Tibial nerve (tissue), 4 donors: Measurements from ENCODE around the gene VPS72.

Source experiments
- CTCF ChIP-seq, 5 experiments: fragments of 200-600 bp in 3 of 5; fragments of 450-650 bp in 2 of 5; sonication (generic) in 3 of 5; IDR thresholded peaks; one replicate each; pipeline ENCODE4 v1.5.1; 2016 to 2019; ENCODE audit warnings: antibody characterized with exemption in 5 of 5, mild to moderate bottlenecking in 3 of 5, moderate library complexity in 2 of 5
- EP300 ChIP-seq, 2 donors: sonication (generic); formaldehyde crosslinking; IDR thresholded peaks; one replicate each; pipeline ENCODE4 v1.6.1; 2017; ENCODE audit warnings: antibody characterized with exemption in 2 of 2, mild to moderate bottlenecking in 1 of 2
- POLR2A ChIP-seq, 2 donors: fragments of 450-650 bp; IDR thresholded peaks; one replicate each; pipeline ENCODE4 v1.6.1; 2017; ENCODE audit warnings: antibody characterized with exemption in 2 of 2, mild to moderate bottlenecking in 2 of 2, moderate library complexity in 2 of 2

GRCh38 chr1:151193304-151193703 is 3.3 kb upstream of the VPS72 start:
- TF ChIP-seq POLR2A (IDR thresholded peaks at IDR 0.05) (no peak), CTCF (IDR thresholded peaks at IDR 0.05) (no peak), EP300 (IDR thresholded peaks at IDR 0.05) (no peak)
